Activated effector memory CD4-positive, alpha-beta T cell treated with anti-CD3 and anti-CD28 coated beads, Interleukin-2, amount 50 U/mL, for 16 hours (primary cell): ENCODE data around the gene MEG3.
"Not testable (repeated sequence)": the region's sequence is repeated elsewhere in the genome, so short reads cannot be mapped to it uniquely, and the experiment has no call there.

Experiments used
- DNase-seq: peaks from one replicate; pipeline ENCODE4 v3.0.0-alpha.2; 2020

Gene MEG3

GRCh38 chr14:100789460-100790417 is 36.2 kb upstream of the MEG3 start:
- DNase-seq, result no peak

DNA sequence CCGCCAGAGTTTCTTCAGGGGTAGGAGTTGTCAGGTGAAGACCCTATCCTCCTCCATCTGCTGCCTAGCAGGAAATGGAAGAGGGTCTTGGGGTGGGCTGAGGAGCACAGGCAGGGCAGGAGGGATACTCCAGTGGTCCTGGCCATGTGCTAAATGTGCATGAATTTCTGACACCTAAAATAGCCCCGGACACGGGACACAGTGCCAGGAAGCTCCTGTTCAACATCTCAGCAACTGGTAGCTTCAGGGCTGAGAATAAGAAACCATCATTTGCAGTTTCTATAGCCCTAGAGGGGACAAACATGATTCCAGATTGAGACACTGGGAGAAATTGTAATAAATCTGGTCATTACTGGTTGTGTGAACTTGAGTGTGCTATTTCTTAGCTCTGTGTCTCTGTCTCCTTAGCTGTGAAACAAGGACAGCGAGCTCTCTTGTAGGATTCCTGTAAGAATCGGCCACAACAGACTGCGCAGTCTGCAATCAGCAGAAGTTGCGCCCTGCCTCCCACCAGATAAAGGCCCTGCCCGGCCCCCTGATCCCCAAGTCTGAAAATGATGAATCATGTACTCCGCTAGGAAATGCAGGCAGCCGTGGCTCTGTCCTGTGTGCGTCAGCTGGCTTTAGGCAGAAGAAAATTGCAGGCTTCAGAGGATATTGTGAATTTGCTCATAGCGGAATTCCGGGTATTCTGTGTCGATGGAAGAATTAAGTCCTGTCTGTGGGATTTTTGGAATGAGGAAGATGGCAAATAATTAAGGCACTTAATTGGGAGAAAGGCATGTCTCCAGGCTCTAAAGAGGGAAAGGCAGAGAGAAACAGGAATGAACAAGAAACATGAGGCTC is 35.2 kb upstream of the MEG3 start:
- DNase-seq, result no peak

DNA sequence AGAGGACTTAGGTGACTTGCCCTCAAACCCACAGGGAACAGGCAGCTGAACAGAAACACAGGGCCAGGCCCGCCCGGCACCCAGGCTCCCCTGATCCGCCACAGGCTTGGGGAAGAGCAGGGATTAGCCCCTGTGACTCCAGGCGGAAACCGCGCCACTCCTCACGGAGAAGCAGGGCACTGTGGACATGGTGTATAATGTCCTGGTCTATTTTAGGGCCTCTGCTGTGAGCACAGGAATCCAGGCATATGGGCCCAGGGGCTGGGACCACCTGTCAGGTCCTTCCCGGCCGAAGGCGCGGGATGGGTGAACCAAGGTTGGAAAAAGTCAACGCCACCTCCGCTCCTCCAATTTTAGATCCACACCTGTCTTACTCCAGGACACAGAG is 34.6 kb upstream of the MEG3 start:
- DNase-seq, result no peak

DNA sequence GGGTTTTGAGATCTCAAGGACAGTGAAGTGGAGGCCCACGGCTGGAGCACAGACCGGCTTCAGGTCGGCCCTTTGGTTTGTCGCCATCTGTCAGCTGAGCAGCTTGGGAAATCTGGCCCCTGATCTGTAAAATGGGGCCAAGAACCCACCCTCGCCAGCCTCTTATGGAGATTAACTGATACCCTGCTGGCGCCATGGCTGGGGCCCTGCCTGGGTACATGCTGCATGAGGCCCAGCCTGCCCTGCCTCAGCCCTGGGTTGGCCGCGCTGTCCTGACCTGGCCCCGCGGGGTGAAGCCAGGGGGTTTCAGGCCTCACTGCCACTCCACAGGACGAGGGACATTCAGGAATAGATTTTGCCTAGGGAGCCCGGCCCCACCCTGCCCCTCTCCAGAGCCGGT is 33.9 kb upstream of the MEG3 start:
- DNase-seq, result no peak

GRCh38 chr14:100796946-100797345 is 29.0 kb upstream of the MEG3 start:
- DNase-seq, result no peak

DNA sequence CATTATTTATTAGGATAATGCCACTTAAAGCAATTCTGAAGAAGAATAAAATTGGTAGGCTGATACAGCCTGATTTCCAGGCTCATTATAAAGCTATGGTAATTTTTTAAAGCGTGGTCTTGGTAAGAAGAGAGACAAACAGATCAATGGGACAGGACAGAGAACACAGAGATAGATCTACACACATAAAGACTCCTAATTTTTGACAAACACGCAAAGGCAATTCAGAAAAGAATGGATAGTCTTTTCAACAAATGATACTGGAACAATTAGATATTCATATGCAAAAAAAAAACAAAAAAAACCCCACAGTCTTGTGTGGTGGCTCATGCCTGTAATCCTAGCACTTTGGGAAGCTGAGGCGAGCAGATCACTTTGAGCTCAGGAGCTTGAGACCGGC is 25.9 kb upstream of the MEG3 start:
- DNase-seq, result no peak

DNA sequence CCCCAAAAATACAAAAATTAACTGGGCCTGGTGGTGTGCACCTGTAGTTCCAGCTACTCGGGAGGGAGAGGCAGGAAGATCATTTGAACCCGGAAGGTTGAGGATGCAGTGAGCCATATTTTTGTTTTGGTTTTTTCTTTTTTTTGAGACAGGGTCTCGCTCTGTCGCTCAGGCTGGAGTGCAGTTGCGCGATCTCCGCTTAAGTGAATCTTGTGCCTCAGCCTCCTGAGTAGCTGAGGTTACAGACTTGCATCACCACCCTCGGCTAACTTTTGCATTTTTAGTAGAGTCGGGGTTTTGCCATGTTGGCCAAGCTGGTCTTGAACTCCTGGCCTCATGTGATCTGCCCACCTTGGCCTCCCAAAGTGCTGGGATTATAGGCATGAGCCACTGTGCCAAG is 24.5 kb upstream of the MEG3 start:
- not testable (repeated sequence) for DNase-seq

DNA sequence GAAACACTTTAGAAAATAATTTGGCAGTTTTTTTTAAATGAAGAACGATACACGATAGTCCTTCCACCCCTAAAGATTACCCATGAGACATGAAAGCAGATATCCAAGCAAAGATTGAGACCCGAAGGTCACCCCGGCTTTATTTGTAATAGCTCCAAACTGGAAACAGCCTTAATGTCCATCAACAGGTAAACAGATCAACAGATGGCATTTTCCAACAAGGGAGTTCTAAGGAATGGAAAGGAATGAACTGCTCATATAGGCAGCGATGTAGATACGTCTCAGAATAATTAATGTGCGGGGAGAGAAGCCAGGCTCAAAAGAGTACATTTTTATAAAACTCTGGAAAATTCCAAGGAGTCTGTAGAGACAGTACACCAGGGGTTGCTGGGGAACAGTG is 23.7 kb upstream of the MEG3 start:
- no peak for DNase-seq

- DNase-seq, result no peak
These were observed 23.2 kb upstream of the MEG3 start for GRCh38 chr14:100802766-100803165.

DNA sequence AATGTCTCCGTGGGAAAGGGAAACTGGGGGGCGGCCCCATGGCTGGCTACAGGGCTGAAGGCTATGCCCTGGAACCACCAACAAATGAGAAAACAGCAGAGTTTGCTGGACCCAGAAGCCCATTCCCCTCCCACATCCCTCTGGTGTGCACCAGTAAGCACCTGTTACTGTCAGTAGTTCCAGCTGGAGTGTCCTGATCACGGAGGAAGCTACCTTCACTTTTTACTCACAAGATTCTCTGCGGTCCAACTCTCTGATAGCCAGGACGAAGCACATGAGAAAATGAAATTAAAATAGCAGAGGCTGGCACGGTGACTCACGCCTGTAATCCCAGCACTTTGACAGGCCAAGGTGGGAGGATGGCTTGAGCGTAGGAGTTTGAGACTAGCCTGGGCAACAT is 22.7 kb upstream of the MEG3 start:
- DNase-seq, result no peak

DNA sequence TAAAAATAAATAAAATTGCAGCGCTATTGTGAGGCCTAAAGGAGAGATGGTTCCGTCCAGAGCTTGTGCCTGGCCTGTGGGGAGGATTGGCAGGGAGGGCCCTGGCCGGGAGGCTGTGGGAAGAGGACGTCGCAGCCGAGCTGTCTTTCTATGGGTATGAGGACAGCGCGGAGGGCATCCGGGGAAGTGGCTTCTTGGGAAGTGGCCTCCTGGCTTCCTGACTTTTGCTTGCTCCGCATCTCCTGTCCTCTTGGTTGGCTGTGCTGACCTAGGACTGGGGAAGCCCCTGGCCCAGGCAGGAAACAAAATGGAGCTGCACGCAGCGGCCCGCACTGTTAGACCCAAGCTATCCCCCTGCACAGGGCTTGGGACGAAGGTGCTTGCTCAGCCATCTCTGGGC is 22.2 kb upstream of the MEG3 start:
- no peak for DNase-seq

GRCh38 chr14:100804138-100804537 is 21.8 kb upstream of the MEG3 start:
- no peak for DNase-seq

DNA sequence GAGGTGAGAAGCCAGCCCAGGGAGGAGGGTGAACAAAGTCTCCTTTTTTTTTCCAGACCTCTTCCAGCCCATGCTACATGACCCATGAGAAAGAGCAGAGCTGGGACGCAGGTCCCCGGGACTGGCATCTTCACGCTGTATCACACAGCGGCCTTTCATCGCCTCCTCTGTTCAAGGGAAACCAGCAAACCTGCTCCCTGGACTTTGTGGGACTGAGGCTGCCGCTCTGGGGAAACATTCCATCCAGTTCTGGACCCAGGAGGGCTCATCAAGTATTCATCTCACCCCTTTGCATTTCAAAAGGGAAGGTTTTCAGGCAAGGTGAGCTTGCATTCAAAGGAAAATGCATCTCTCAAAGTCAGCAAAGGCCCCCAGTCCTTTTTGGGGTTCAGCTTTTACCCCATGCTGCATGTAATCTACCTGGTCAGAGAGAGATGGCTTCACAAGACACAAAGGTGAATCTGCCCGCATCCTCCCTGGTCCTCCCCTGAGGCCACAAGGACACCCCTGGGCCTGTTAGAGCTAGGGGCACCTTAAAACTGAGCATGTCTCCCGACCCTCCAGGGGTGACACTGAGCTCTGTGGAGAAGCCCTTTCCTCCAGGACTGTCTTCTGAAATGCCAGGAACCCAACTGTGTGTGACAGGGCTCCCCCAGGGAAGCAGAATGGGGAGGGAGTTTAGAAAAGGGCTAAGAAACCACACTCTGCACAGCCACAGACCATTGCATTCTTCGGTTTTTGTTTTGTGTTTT is 21.2 kb upstream of the MEG3 start:
- no peak for DNase-seq

DNA sequence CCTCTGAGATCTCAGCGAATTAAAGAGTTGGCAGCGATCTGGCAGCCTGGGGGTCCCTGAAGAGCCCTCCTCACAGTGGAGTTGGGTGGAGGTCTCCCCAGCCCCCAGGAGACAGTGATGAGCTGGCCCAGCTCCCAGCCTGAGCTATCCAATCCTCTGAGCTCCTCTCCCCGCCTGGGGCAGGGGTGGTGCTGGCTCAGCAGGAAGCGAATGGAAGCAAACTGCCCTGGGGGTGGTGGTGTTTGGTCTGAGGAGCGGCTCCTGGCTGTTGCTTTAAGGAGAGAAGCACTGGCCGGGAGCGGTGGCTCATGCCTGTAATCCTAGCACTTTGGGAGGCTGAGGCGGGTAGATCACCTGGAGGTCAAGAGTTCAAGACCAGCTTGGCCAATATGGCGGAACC is 19.5 kb upstream of the MEG3 start:
- no peak for DNase-seq

DNA sequence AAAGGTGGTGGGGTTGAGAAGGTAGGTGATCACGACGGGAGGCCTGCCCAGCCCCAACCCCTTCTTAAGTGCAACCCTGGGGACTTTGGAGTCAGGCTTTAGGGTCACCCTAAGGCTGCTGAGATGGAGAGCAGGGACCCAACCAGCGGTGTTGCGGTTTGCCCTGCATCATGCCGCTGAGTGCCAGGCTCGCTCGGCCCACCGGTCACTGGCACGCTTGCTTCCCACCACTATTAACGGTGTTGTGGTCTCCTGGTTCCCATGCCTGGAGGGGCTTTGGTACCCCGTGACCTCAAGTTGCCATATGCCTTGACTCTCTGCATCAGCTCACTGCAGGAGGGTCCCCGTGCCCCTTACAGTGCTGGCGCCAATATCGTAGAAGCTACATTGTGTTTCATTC is 18.4 kb upstream of the MEG3 start:
- DNase-seq, result no peak

DNA sequence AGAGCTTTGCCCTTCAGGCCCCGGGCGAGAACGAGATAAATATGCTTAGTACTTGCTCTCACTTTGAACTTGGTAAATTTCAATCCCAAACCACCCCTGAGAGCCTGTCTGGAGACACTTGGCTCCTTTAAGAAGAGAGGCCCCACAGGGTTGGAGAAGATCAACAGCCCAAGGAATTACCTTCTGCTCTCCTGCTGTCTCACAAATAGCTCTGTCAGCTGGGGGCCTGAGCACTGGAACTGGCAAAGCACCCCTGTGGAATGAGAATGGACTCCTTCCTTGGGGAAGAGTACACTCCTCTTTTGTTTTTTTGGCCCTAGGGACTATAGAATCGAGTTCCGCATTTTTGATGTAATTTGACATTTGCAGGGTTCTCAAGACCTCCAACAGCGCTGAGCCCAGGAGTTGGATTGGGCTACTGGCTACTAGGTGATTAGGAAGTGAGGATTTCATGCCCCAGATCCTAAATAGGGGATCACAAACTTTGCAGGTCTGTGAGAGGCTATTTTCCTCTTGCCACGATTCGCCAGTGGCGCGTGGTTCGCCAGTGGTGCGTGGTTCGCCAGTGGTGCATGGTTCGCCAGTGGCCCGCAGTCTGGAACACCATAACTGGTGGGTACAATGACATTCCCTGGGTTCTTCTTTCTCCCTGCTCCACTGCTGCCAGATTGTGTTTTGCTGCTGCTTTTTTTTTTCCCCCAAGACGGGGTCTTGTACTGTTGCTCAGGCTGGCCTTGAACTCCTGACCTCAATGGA is 17.8 kb upstream of the MEG3 start:
- no peak for DNase-seq

GRCh38 chr14:100810435-100810834 is 15.5 kb upstream of the MEG3 start:
- DNase-seq, result no peak

GRCh38 chr14:100810861-100811461 is 15.0 kb upstream of the MEG3 start:
- no peak for DNase-seq

GRCh38 chr14:100813291-100813690 is 12.6 kb upstream of the MEG3 start:
- no peak for DNase-seq

GRCh38 chr14:100815478-100816285 is 10.2 kb upstream of the MEG3 start:
- no peak for DNase-seq

- no peak for DNase-seq
These were observed 9.5 kb upstream of the MEG3 start for GRCh38 chr14:100816286-100816949.
